ENCODE data around the gene HHIPL1.

HHIPL1 gene

DNA sequence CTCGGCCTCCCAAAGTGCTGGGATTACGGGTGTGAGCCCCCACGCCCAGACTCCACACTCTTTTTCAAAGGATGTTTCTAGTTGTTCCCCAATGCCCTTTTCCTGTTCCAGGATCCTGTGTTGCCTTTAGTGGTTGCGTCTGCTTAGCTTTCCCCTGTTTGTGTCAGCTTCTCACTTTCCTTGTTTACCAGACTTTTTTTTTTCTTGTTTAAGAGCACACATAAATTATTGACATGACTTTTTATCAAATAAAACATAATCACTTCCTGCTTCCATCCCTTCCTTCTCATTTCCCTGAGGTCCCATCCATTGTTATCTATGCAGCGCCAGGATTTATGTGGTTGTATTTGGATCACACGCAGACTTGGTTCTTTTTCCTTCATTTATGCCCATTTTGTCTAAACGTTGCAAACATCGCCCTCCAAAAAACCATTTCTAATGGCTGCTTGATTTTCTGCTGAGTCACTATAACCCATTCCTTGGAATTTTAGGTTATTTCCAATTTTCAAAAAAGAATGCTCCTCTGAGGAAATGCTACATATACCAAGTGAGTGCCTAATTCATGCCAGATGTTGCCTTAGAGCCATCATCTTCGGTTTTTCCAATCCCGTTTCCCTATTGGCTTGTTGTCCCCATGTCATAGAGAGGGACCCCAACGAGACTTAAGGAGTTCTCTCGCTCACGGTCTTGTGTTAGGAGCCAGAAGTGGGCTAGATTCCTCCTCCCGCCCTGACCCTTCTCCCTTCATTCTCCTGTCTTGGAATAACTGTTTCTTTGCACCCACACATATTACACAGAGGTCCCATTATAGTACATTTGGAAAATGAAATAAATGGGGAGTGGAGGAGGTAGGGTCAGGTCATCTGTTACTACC, 25.7 kb downstream of the HHIPL1 start:
- no peaks in the 10 kb centered on the region for H3K36me3 ChIP-seq (ENCODE audit: low read length)
- no peaks in the 10 kb centered on the region for H3F3A ChIP-seq (ENCODE audit: insufficient read depth)
- H3K9me3 ChIP-seq (ENCODE audit: insufficient read depth, low read length): no peaks in the 10 kb centered on the region

DNA sequence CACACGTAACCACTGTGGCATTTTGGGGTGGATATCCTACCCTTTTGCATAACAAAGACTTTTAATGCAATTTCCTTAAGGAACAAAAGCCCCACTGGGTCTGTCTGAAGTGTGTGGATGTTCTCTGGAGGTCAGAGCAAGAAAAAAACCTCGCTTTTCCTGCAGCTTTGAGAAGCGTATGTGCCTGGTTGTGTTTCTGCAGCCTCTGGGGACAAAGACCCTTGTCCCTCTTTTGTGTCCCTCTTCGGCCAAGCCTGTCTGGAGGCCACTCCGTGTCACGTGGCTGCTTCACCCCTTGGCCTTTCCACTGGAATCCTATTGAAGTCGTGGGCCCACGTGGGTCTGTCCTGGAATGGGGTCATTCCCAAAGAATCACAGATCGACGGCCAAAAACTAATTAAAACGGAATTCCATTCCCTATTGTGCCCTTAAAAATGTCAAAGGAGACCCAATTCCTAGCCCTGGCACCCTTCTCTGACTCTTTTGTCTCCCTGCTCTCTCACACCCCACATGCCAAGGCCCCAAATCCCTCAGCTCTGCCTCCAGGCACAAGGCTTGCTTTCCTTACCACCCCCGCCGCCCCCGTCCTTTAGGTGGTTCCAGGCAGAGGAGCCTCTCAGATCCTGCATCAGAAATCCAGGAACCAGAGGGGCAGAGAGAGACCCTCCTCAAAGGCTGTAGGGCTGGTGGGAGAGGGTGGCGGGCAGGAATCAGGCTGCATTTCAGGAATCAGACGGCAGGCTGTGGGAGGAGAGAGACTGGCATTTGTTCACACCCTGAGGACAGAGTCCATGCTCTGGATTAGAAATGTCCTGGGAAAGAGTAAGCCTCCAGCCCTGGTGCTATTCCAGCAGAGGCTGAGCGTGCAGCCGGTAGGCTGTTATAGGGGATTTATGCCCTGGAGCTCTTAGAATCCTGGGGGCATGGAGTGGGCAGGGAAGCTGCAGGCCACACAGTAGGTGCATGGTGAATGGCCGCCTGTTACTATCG, 26.6 kb downstream of the HHIPL1 start:
- no peaks in the 10 kb centered on the region for H3F3A ChIP-seq (ENCODE audit: insufficient read depth)
- no peaks in the 10 kb centered on the region for H3K9me2 ChIP-seq (replicated peaks; ENCODE audit: insufficient read depth, low read length)
- no peaks in the 10 kb centered on the region for H4K20me1 ChIP-seq (ENCODE audit: low read depth, low read length)
- H3K27me3 ChIP-seq (ENCODE audit: low read length): no peaks in the 10 kb centered on the region
- no peaks in the 10 kb centered on the region for H3K36me3 ChIP-seq (ENCODE audit: low read length)
- H3K4me3 ChIP-seq (ENCODE audit: insufficient read depth, low read length, poor library complexity, severe bottlenecking): no peak overlapping the region
- TF ChIP-seq EZH2phosphoT487 (conservative IDR thresholded peaks at IDR 0.05; ENCODE audit: low read length): no peak
- TF ChIP-seq CTCF (IDR thresholded peaks at IDR 0.05; ENCODE audit: insufficient read depth, low read length, poor library complexity, severe bottlenecking): no peak
- H3K27ac ChIP-seq (ENCODE audit: low read depth, low read length): no peak overlapping the region
- H3K79me2 ChIP-seq (ENCODE audit: insufficient read depth, low read length): no peaks in the 10 kb centered on the region
- no peak overlapping the region for H3K9ac ChIP-seq (ENCODE audit: low read length)
- H3K9me3 ChIP-seq (ENCODE audit: insufficient read depth, low read length): no peaks in the 10 kb centered on the region
- no peak overlapping the region for H3K4me2 ChIP-seq (ENCODE audit: low read depth, low read length, poor library complexity, severe bottlenecking)
- H2AFZ ChIP-seq (ENCODE audit: low read depth, low read length, severe bottlenecking): no peak overlapping the region

More for the DNA sequence above, 25.7 kb downstream of the HHIPL1 start:
- Histone ChIP-seq H3K4me3 (ENCODE audit: insufficient read depth, low read length, poor library complexity, severe bottlenecking) (no peak overlapping the region), H3K27me3 (ENCODE audit: low read length) (no peaks in the 10 kb centered on the region), H3K27ac (ENCODE audit: low read depth, low read length) (no peak overlapping the region), H2AFZ (ENCODE audit: low read depth, low read length, severe bottlenecking) (no peak overlapping the region), H3K79me2 (ENCODE audit: insufficient read depth, low read length) (no peaks in the 10 kb centered on the region), H3K4me2 (ENCODE audit: low read depth, low read length, poor library complexity, severe bottlenecking) (no peak overlapping the region), H4K20me1 (ENCODE audit: low read depth, low read length) (no peaks in the 10 kb centered on the region), H3K9me2 (replicated peaks; ENCODE audit: insufficient read depth, low read length) (no peaks in the 10 kb centered on the region), H3K9ac (ENCODE audit: low read length) (no peak overlapping the region)
- TF ChIP-seq EZH2phosphoT487 (conservative IDR thresholded peaks at IDR 0.05; ENCODE audit: low read length) (no peak), CTCF (IDR thresholded peaks at IDR 0.05; ENCODE audit: insufficient read depth, low read length, poor library complexity, severe bottlenecking) (no peak)

DNA sequence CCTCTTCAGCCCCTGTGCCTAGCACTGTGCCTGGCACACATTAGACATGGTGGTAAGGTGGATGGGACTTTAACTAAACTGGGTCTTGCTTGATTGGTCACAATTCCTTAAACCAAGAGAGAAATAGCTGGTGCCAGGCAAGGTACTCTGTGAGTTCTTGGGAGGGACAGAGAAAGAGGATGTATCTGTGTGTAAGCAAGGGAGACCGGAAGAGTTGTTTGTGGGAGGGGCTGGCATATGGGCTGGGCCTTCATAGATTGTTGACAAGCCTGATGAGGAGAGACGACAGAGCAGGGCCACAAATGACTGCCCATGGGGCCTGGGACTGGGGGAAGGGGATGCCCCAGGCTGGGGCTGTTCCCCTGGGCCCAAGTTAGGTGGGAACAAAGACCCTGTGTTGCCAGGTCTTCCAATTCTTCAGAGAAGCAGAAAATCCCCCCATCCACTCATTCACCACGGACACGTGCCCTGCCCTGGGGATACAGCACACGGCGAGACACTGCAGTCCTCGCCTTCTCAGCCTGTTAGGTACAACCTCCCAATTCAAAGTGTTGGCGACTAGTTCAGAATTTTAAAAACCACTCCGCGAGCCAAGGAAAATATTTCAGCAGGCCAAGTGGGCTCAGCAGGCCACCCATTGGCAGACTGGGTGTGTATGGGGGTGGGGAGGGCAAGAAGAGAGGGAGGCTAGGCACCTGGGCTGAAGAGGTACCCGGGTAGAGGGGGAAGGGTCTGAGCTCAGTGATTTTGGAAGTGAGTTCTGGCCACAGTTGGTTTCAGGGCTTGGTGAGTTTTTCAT, 27.8 kb downstream of the HHIPL1 start:
- Histone ChIP-seq H2AFZ (ENCODE audit: low read depth, low read length, severe bottlenecking) (no peak overlapping the region), H3K9me2 (replicated peaks; ENCODE audit: insufficient read depth, low read length) (no peaks in the 10 kb centered on the region), H3K36me3 (ENCODE audit: low read length) (no peaks in the 10 kb centered on the region), H3F3A (ENCODE audit: insufficient read depth) (no peaks in the 10 kb centered on the region), H3K9me3 (ENCODE audit: insufficient read depth, low read length) (no peaks in the 10 kb centered on the region), H3K9ac (ENCODE audit: low read length) (no peak overlapping the region), H3K27ac (ENCODE audit: low read depth, low read length) (no peak overlapping the region), H3K4me3 (ENCODE audit: insufficient read depth, low read length, poor library complexity, severe bottlenecking) (no peak overlapping the region), H3K4me2 (ENCODE audit: low read depth, low read length, poor library complexity, severe bottlenecking) (no peak overlapping the region), H3K27me3 (ENCODE audit: low read length) (no peaks in the 10 kb centered on the region), H4K20me1 (ENCODE audit: low read depth, low read length) (no peaks in the 10 kb centered on the region), H3K79me2 (ENCODE audit: insufficient read depth, low read length) (no peaks in the 10 kb centered on the region)
- no peak for TF ChIP-seq EZH2phosphoT487 (conservative IDR thresholded peaks at IDR 0.05; ENCODE audit: low read length)
- no peak for TF ChIP-seq CTCF (IDR thresholded peaks at IDR 0.05; ENCODE audit: insufficient read depth, low read length, poor library complexity, severe bottlenecking)
